ENCODE data around the gene SPATA16.

Gene SPATA16

GRCh38 chr3:172856795-172857742, 284.0 kb downstream of the SPATA16 start:
- peaks cover 23% of the 10 kb centered on the region for H3K4me1 ChIP-seq (ENCODE audit: control insufficient read depth, insufficient read depth, low read length)
- no peaks in the 10 kb centered on the region for H3K9me3 ChIP-seq (ENCODE audit: control insufficient read depth, low read length)
- no peak overlapping the region for H3K4me3 ChIP-seq (ENCODE audit: low read length)
- H3K27me3 ChIP-seq (ENCODE audit: control insufficient read depth, insufficient read depth, low read length): no peaks in the 10 kb centered on the region
- no peaks in the 10 kb centered on the region for H3K36me3 ChIP-seq (ENCODE audit: control insufficient read depth, insufficient read depth, low read length)
- H3K9ac ChIP-seq (ENCODE audit: low read length): no peak overlapping the region

GRCh38 chr3:172855037-172855436, 286.0 kb downstream of the SPATA16 start:
- no peaks in the 10 kb centered on the region for H3K9me3 ChIP-seq (ENCODE audit: control insufficient read depth, low read length)
- peaks cover 23% of the 10 kb centered on the region for H3K4me1 ChIP-seq (ENCODE audit: control insufficient read depth, insufficient read depth, low read length)
- no peaks in the 10 kb centered on the region for H3K27me3 ChIP-seq (ENCODE audit: control insufficient read depth, insufficient read depth, low read length)
- H3K9ac ChIP-seq (ENCODE audit: low read length): no peak overlapping the region
- no peak overlapping the region for H3K4me3 ChIP-seq (ENCODE audit: low read length)
- no peaks in the 10 kb centered on the region for H3K36me3 ChIP-seq (ENCODE audit: control insufficient read depth, insufficient read depth, low read length)

GRCh38 chr3:172853921-172854666, 286.9 kb downstream of the SPATA16 start:
- no peaks in the 10 kb centered on the region for H3K9me3 ChIP-seq (ENCODE audit: control insufficient read depth, low read length)
- peaks cover 28% of the 10 kb centered on the region for H3K4me1 ChIP-seq (ENCODE audit: control insufficient read depth, insufficient read depth, low read length)
- no peaks in the 10 kb centered on the region for H3K27me3 ChIP-seq (ENCODE audit: control insufficient read depth, insufficient read depth, low read length)
- no peaks in the 10 kb centered on the region for H3K36me3 ChIP-seq (ENCODE audit: control insufficient read depth, insufficient read depth, low read length)
- H3K9ac ChIP-seq (ENCODE audit: low read length): no peak overlapping the region
- no peak overlapping the region for H3K4me3 ChIP-seq (ENCODE audit: low read length)

GRCh38 chr3:172853005-172853404, 288.0 kb downstream of the SPATA16 start:
- Histone ChIP-seq H3K9me3 (ENCODE audit: control insufficient read depth, low read length) (no peaks in the 10 kb centered on the region), H3K27me3 (ENCODE audit: control insufficient read depth, insufficient read depth, low read length) (no peaks in the 10 kb centered on the region), H3K9ac (ENCODE audit: low read length) (no peak overlapping the region), H3K36me3 (ENCODE audit: control insufficient read depth, insufficient read depth, low read length) (no peaks in the 10 kb centered on the region), H3K4me1 (ENCODE audit: control insufficient read depth, insufficient read depth, low read length) (peaks cover 29% of the 10 kb centered on the region), H3K4me3 (ENCODE audit: low read length) (no peak overlapping the region)

GRCh38 chr3:172848910-172849309, 292.1 kb downstream of the SPATA16 start:
- H3K36me3 ChIP-seq (ENCODE audit: control insufficient read depth, insufficient read depth, low read length): no peaks in the 10 kb centered on the region
- H3K9ac ChIP-seq (ENCODE audit: low read length): no peak overlapping the region
- no peaks in the 10 kb centered on the region for H3K9me3 ChIP-seq (ENCODE audit: control insufficient read depth, low read length)
- H3K4me3 ChIP-seq (ENCODE audit: low read length): no peak overlapping the region
- H3K4me1 ChIP-seq (ENCODE audit: control insufficient read depth, insufficient read depth, low read length): peaks cover 7% of the 10 kb centered on the region
- H3K27me3 ChIP-seq (ENCODE audit: control insufficient read depth, insufficient read depth, low read length): no peaks in the 10 kb centered on the region

- no peaks in the 10 kb centered on the region for H3K27me3 ChIP-seq (ENCODE audit: control insufficient read depth, insufficient read depth, low read length)
These were observed 293.7 kb downstream of the SPATA16 start for GRCh38 chr3:172847292-172847691.

GRCh38 chr3:172846706-172847105, 294.3 kb downstream of the SPATA16 start:
- no peak overlapping the region for H3K4me3 ChIP-seq (ENCODE audit: low read length)
- H3K9me3 ChIP-seq (ENCODE audit: control insufficient read depth, low read length): no peaks in the 10 kb centered on the region
- H3K36me3 ChIP-seq (ENCODE audit: control insufficient read depth, insufficient read depth, low read length): no peaks in the 10 kb centered on the region
- no peak overlapping the region for H3K9ac ChIP-seq (ENCODE audit: low read length)
- no peaks in the 10 kb centered on the region for H3K27me3 ChIP-seq (ENCODE audit: control insufficient read depth, insufficient read depth, low read length)
- peaks cover 7% of the 10 kb centered on the region for H3K4me1 ChIP-seq (ENCODE audit: control insufficient read depth, insufficient read depth, low read length)

More at GRCh38 chr3:172847292-172847691, 293.7 kb downstream of the SPATA16 start:
- Histone ChIP-seq H3K36me3 (ENCODE audit: control insufficient read depth, insufficient read depth, low read length) (no peaks in the 10 kb centered on the region), H3K9me3 (ENCODE audit: control insufficient read depth, low read length) (no peaks in the 10 kb centered on the region), H3K4me1 (ENCODE audit: control insufficient read depth, insufficient read depth, low read length) (peaks cover 7% of the 10 kb centered on the region), H3K9ac (ENCODE audit: low read length) (no peak overlapping the region), H3K4me3 (ENCODE audit: low read length) (no peak overlapping the region)

- H3K4me3 ChIP-seq (ENCODE audit: low read length): no peak overlapping the region
- H3K27me3 ChIP-seq (ENCODE audit: control insufficient read depth, insufficient read depth, low read length): no peaks in the 10 kb centered on the region
- no peaks in the 10 kb centered on the region for H3K36me3 ChIP-seq (ENCODE audit: control insufficient read depth, insufficient read depth, low read length)
- H3K4me1 ChIP-seq (ENCODE audit: control insufficient read depth, insufficient read depth, low read length): peaks cover 7% of the 10 kb centered on the region
- H3K9ac ChIP-seq (ENCODE audit: low read length): no peak overlapping the region
- H3K9me3 ChIP-seq (ENCODE audit: control insufficient read depth, low read length): no peaks in the 10 kb centered on the region
These were observed 294.9 kb downstream of the SPATA16 start for GRCh38 chr3:172846103-172846561.

- Histone ChIP-seq H3K4me3 (ENCODE audit: low read length) (no peak overlapping the region), H3K36me3 (ENCODE audit: control insufficient read depth, insufficient read depth, low read length) (no peaks in the 10 kb centered on the region)
These were observed 296.6 kb downstream of the SPATA16 start for GRCh38 chr3:172844428-172844827.

GRCh38 chr3:172840913-172841312, 300.1 kb downstream of the SPATA16 start:
- peaks cover 4% of the 10 kb centered on the region for H3K4me1 ChIP-seq (ENCODE audit: control insufficient read depth, insufficient read depth, low read length)
- no peaks in the 10 kb centered on the region for H3K9me3 ChIP-seq (ENCODE audit: control insufficient read depth, low read length)
- H3K36me3 ChIP-seq (ENCODE audit: control insufficient read depth, insufficient read depth, low read length): no peaks in the 10 kb centered on the region
- H3K4me3 ChIP-seq (ENCODE audit: low read length): no peak overlapping the region
- H3K27me3 ChIP-seq (ENCODE audit: control insufficient read depth, insufficient read depth, low read length): no peaks in the 10 kb centered on the region
- no peak overlapping the region for H3K9ac ChIP-seq (ENCODE audit: low read length)

More at GRCh38 chr3:172844428-172844827, 296.6 kb downstream of the SPATA16 start:
- H3K27me3 ChIP-seq (ENCODE audit: control insufficient read depth, insufficient read depth, low read length): no peaks in the 10 kb centered on the region
- H3K4me1 ChIP-seq (ENCODE audit: control insufficient read depth, insufficient read depth, low read length): peaks cover 7% of the 10 kb centered on the region
- H3K9me3 ChIP-seq (ENCODE audit: control insufficient read depth, low read length): no peaks in the 10 kb centered on the region
- no peak overlapping the region for H3K9ac ChIP-seq (ENCODE audit: low read length)

- Histone ChIP-seq H3K27me3 (ENCODE audit: control insufficient read depth, insufficient read depth, low read length) (no peaks in the 10 kb centered on the region), H3K4me3 (ENCODE audit: low read length) (no peak overlapping the region), H3K9ac (ENCODE audit: low read length) (no peak overlapping the region), H3K9me3 (ENCODE audit: control insufficient read depth, low read length) (no peaks in the 10 kb centered on the region), H3K36me3 (ENCODE audit: control insufficient read depth, insufficient read depth, low read length) (no peaks in the 10 kb centered on the region), H3K4me1 (ENCODE audit: control insufficient read depth, insufficient read depth, low read length) (peaks cover 4% of the 10 kb centered on the region)
These were observed 300.6 kb downstream of the SPATA16 start for GRCh38 chr3:172840463-172840862.

- Histone ChIP-seq H3K9me3 (ENCODE audit: control insufficient read depth, low read length) (no peaks in the 10 kb centered on the region), H3K4me3 (ENCODE audit: low read length) (no peak overlapping the region), H3K36me3 (ENCODE audit: control insufficient read depth, insufficient read depth, low read length) (no peaks in the 10 kb centered on the region), H3K4me1 (ENCODE audit: control insufficient read depth, insufficient read depth, low read length) (peaks cover 4% of the 10 kb centered on the region), H3K27me3 (ENCODE audit: control insufficient read depth, insufficient read depth, low read length) (no peaks in the 10 kb centered on the region), H3K9ac (ENCODE audit: low read length) (no peak overlapping the region)
These were observed 301.4 kb downstream of the SPATA16 start for GRCh38 chr3:172839679-172840078.

Data from mucosa of stomach (tissue), 1 donor.